Kidney capillary endothelial cell (primary cell): ENCODE data around the gene ODC1.

Experiments
- DNase-seq: peaks from one replicate; pipeline ENCODE4 v3.0.0-alpha.2; 2018; ENCODE audit warnings: low spot score

The ODC1 gene

DNA sequence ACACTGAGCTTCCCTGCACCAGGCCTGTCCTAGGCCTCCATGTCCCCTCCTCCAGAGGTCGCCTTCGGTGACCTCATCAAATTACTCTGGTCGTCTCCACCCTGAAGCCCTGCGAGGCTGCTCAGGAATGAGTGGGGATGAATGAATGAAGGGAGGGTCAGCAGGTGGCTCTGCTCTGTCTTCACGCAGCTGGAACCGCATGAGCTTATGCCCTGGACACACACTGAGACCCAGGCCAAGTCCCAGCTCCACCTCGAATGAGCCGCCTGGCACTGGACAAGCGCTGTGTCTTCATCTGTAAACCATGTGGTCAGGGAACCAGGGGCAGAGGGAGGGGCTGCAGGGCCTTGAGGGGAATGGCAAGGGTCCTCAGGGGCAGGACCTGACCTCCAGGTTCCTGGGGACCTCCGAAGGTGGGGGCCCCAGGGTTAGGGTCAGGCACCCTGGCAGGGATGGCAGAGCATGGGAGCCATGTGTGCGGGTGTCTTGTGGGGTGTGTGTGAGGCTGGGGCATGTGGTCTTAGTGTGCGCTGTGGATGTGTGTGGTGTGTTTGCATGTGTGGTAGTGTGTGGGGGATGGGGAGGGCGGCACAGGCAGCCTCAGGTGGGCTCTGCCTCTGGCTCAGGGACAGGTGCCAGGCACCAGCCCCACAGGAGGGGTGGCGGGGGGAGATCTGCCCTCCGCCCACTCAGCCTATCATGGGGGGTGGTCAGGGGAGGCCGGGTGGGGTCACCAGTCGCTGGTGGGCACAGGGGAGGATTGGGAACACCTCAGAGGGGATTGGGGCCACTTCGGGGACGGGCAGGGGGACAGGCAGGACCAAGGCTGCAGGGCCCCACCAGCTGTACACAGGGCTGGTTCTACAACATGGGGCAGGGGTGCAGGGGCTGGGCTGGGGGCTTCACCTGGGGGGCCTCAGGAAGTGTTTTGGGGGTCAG lies 13.9 kb downstream of the ODC1 start:
- no peak for DNase-seq

GRCh38 chr2:10433264-10433946 lies 14.7 kb downstream of the ODC1 start:
- DNase-seq: no peak

- no peak for DNase-seq
Measured at GRCh38 chr2:10432311-10433181, 15.6 kb downstream of the ODC1 start.

GRCh38 chr2:10431797-10432196 lies 16.3 kb downstream of the ODC1 start:
- no peak for DNase-seq

- DNase-seq: no peak
Measured at GRCh38 chr2:10430886-10431622, 17.1 kb downstream of the ODC1 start.

DNA sequence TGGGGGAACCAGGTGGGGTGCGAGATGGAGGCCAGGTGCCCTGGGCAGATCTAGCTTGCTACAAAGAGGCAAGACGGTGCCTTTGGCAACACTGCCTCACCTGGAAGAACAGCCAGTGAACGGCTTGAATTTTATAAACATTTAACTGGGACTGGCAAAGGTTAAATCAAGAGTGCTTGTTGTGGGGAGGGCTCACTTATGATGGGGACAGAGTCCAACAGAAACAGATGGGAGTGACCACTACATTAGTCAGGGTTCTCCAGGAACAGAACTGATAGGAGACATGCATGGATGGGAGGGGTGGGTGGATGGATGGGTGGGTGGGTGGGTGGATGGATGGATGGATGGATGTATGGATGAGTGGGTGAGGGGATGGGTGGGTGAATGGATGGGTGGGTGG lies 19.2 kb downstream of the ODC1 start:
- DNase-seq: no peak

DNA sequence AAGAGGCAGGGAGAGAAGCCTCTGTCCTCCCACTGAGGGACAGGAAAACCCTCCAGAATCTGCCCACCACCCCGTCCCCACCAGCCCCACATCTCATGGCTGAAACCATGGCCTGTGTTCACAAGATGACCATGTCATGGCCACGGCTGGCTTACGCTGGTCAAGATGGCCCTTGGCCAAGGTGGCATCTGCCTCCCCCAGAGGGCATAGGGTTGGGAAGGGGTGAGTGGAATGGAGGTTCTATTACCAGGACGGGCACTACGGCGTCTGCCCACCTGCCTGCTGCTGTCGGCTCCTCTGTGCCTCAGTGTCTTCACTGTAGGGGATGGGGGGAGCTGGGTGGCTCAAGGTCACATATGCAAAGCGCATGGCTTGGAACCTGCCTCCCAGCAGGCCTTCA lies 19.8 kb downstream of the ODC1 start:
- no peak for DNase-seq

GRCh38 chr2:10427618-10427949 lies 20.5 kb downstream of the ODC1 start:
- no peak for DNase-seq

GRCh38 chr2:10426726-10427617 lies 21.2 kb downstream of the ODC1 start:
- no peak for DNase-seq

- no peak for DNase-seq
Measured at GRCh38 chr2:10425699-10426098, 22.4 kb downstream of the ODC1 start.

DNA sequence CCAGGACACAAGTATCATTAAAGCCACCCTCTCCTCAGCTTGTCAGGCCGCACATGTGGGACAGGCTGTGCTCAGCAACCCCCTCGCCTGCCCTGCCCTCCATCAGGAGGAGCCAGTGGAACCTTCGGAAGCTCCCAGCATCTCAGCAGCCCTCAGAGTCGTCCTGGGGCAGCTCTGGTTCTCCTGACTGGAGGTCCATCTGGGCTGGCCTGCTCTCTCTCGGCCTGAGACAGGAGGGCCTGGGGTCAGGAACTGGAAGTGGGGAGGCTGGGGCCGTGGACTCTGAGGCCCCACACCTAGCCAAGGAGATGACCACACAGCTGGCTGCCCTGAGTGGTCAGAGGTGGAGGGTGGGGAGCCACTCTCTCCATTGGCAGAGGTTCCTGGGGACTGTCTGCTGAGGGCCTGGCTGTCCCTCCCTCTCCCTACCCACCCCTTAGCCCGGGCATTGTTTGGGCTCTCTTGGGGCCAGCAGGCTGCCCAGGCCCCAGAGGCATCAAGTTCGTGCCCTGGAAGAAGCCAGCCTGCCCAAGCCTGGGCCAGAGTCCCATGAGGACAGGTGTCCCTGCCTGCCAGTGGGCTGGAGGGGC lies 23.1 kb downstream of the ODC1 start:
- DNase-seq: no peak

DNA sequence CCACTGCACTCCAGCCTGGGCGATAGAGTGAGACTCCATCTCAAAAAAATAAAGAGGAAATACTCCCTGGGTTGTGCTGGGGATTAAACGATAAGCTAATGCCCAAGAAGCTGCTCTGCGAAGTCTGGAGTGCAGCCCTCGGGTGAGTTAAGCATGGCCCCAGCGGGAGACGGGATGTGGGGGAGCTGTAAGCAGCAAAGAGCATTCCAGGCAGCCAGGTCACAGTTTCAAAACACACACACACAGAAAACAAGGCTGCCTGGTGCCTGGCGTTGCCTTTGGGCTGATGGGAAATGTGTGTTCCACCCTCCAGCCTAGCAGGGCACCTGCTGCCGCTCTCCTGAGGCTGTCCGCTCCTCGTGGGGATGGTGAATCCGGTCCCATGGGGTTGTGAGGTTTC lies 24.1 kb downstream of the ODC1 start:
- DNase-seq: no peak

GRCh38 chr2:10423400-10423774 lies 24.7 kb downstream of the ODC1 start:
- DNase-seq: no peak

DNA sequence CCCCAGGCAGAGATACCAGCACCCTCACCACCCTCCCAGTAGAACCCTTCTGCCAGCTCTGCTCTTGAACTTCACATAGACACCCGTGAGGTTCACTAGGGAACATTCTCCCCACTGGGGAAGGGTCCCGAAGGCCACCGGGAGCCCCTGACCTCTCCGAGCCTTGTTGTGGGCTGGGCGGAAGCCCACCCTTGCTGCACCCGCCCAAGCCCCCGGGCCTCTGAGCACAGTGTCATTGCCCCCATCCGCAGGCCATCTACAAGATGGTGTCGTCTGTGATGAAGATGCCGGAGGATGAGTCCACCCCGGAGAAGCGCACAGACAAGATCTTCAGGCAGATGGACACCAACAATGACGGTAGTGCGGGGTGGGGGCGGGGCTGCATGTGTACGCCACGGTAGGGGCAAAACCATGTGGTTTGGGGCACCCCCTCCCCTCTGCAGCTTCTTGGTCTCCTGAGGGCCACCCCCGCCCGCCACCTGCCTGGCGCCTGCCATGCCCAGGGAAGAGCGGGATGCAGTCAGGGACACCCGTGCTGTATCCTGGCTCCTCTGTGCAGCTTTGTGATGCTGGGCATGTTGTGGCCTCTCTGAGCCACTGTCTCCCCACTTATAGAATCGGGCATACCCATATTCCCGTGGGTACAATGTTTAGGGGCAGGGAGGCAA lies 25.3 kb downstream of the ODC1 start:
- no peak for DNase-seq

DNA sequence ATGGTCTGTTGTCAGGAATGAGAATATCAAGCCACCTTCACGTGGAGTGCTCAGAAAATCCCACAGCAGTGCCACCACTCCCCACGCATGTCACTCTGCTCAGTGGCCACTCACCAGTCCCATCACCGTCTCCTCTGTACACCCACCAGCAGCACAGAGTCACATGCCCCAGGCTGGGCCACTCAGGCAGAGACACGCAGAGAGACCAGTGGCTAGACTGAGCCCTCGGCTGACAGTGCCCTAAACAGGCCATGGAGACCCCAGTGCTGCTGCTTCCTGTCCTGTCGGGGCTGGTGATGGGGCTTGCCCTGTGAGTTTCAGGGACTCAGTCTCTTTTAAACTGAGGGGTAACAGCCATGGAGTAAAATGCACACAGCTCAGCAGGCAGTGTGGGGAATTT lies 25.9 kb downstream of the ODC1 start:
- no peak for DNase-seq

- DNase-seq: no peak
Measured at GRCh38 chr2:10419553-10420257, 28.4 kb downstream of the ODC1 start.

- no peak for DNase-seq
Measured at GRCh38 chr2:10417551-10418335, 30.4 kb downstream of the ODC1 start.

DNA sequence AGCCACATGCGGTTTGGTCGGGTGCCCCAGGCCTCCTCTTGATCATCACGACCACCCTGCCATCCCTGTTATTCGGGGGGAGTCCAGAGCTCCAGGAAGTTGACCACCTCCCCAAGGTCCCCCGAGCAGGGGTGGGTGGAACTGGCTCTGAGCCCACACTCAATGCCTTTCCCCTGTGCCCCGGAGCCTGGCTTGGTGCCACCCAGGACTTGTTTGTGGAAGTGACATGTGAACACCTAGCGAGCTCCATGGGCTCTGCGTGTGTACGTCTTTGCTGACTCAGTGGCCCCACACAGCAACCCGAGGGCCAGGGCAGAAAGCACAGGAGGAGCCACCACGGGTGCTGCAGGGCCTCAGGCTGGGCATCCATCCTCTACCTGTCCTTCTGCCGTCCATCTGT lies 32.5 kb downstream of the ODC1 start:
- DNase-seq: no peak
